HG02759 (cell line): Measurements from ENCODE around the gene USP6.
"Not testable (repeated sequence)": the region's sequence is repeated elsewhere in the genome, so short reads cannot be mapped to it uniquely, and the experiment has no call there.

Experiments used
- ATAC-seq: cut with Tn5 transposase; IDR thresholded peaks from one replicate; pipeline ENCODE4 v1.9.1; 2021; ENCODE audit warnings: mild to moderate bottlenecking, moderate library complexity; ENCODE audit not compliant: unreplicated experiment

USP6 gene

GRCh38 chr17:5134571-5134970 is 18.7 kb downstream of the USP6 start:
- ATAC-seq = not testable (repeated sequence)

GRCh38 chr17:5135131-5135712 is 19.4 kb downstream of the USP6 start:
- ATAC-seq = not testable (repeated sequence)

GRCh38 chr17:5135726-5136579 is 20.1 kb downstream of the USP6 start:
- no peak for ATAC-seq

- not testable (repeated sequence) for ATAC-seq
Observed at GRCh38 chr17:5136580-5137412, 21.0 kb downstream of the USP6 start.

GRCh38 chr17:5137511-5138197 is 21.8 kb downstream of the USP6 start:
- not testable (repeated sequence) for ATAC-seq

- not testable (repeated sequence) for ATAC-seq
Observed at GRCh38 chr17:5138198-5138544, 22.3 kb downstream of the USP6 start.

GRCh38 chr17:5138616-5139457 is 23.0 kb downstream of the USP6 start:
- no peak for ATAC-seq

GRCh38 chr17:5139458-5139732 is 23.6 kb downstream of the USP6 start:
- ATAC-seq = no peak

- not testable (repeated sequence) for ATAC-seq
Observed at GRCh38 chr17:5142877-5143276, 27.0 kb downstream of the USP6 start.

- ATAC-seq = not testable (repeated sequence)
Observed at GRCh38 chr17:5146122-5146521, 30.3 kb downstream of the USP6 start.

GRCh38 chr17:5160702-5161101 is 44.9 kb downstream of the USP6 start:
- ATAC-seq = not testable (repeated sequence)

GRCh38 chr17:5161793-5162192 is 46.0 kb downstream of the USP6 start:
- ATAC-seq = not testable (repeated sequence)

GRCh38 chr17:5164436-5164835 is 48.6 kb downstream of the USP6 start:
- no peak for ATAC-seq

GRCh38 chr17:5165791-5166564 is 50.1 kb downstream of the USP6 start:
- ATAC-seq = not testable (repeated sequence)

GRCh38 chr17:5175027-5175426 is 59.2 kb downstream of the USP6 start:
- ATAC-seq = not testable (repeated sequence)

GRCh38 chr17:5179003-5179402 is 63.2 kb downstream of the USP6 start:
- ATAC-seq = no peak

GRCh38 chr17:5181509-5182305 is 65.9 kb downstream of the USP6 start:
- ATAC-seq = no peak

- ATAC-seq = no peak
Observed at GRCh38 chr17:5182597-5183409, 67.0 kb downstream of the USP6 start.
